Adrenal gland (tissue), 12 donors: ENCODE measurements around the gene UBE3D. TPM values are rescaled to one million over a fixed set of nuclear protein-coding genes. Genes with fewer than 3 reads are reported as not detected.

Experiments
- DNase-seq, 7 donors: peaks; one replicate each; pipeline ENCODE4 v3.0.0-alpha.2; 2019 to 2020
- H3K27ac ChIP-seq, 5 donors: fragments of 200-600 bp; sonication (generic) in 4 of 5; 1 replicate in 3 of 5; 2 replicates in 2 of 5; pipeline versions ENCODE4 v1.5.1 to v1.8.0; 2016 to 2020; ENCODE audit warnings: mild to moderate bottlenecking in 1 of 5
- H3K27me3 ChIP-seq: fragments of 200-600 bp; 2 replicates; pipeline ENCODE4 v1.8.0; 2021
- H3K36me3 ChIP-seq, 2 donors: fragments of 200-600 bp; replicated peaks in 1 of 2; 1 replicate in 1 of 2; 2 replicates in 1 of 2; pipeline versions ENCODE4 v1.5.1 to v1.8.0; 2018 to 2022
- H3K4me1 ChIP-seq, 2 donors: fragments of 200-600 bp; replicated peaks in 1 of 2; 1 replicate in 1 of 2; 2 replicates in 1 of 2; pipeline versions ENCODE4 v1.5.1 to v1.8.0; 2018 to 2021
- H3K4me3 ChIP-seq, 4 donors: fragments of 200-600 bp; sonication (generic) in 3 of 4; one replicate each; pipeline ENCODE4 v1.5.1; 2016 to 2018
- H3K9me3 ChIP-seq, 3 donors: fragments of 200-600 bp; sonication (generic) in 1 of 3; replicated peaks in 1 of 3; 1 replicate in 2 of 3; 2 replicates in 1 of 3; pipeline versions ENCODE4 v1.5.1 to v1.8.0; 2016 to 2021
- CTCF ChIP-seq, 6 experiments: fragments of 450-650 bp in 4 of 6; fragments of 200-600 bp in 2 of 6; sonication (generic) in 1 of 6; IDR thresholded peaks; 1 replicate in 5 of 6; 2 replicates in 1 of 6; pipeline versions ENCODE4 v1.5.1 to v1.8.0; 2016 to 2021; ENCODE audit warnings: antibody characterized with exemption in 6 of 6, mild to moderate bottlenecking in 2 of 6, moderate library complexity in 1 of 6
- POLR2A ChIP-seq, 2 donors: fragments of 450-650 bp; IDR thresholded peaks; one replicate each; pipeline ENCODE4 v1.6.1; 2017; ENCODE audit warnings: antibody characterized with exemption in 2 of 2, mild to moderate bottlenecking in 2 of 2, moderate library complexity in 1 of 2
- WGBS, 4 donors: extraction: QIAGEN DNeasy Blood & Tissue Kit in 2 of 4; methylation state at CpG; one replicate each; pipeline versions ENCODE4 v1.1.5 to v1.1.7; 2013 to 2017; 5-methylcytosine and 5-hydroxymethylcytosine counted together
- intact Hi-C, 2 donors: fragments of 100-400 bp; cut with DNase I; formaldehyde crosslinking; loops; one replicate each; pipeline versions ENCODE4 v1.14.1 to v1.15.0; 2022 to 2023
- polyA plus RNA-seq, 3 donors: library from polyadenylated mRNA; stranded (reverse); fragments of 200-250 nt in 2 of 3; fragments of 350-450 nt in 1 of 3; fragmentation: Illumina TruSeq in 1 of 3; extraction: RNeasy Lipid Tissue Mini Kit (QIAGEN cat#74804) in 1 of 3; gene quantifications; one replicate each; pipeline ENCODE4 v1.2.3, GENCODE V29; 2013 to 2014
- total RNA-seq, 9 donors: library from RNA; depleted of rRNA in 4 of 9; stranded (reverse); fragments of >200 nt in 4 of 9; fragments of 120-200 nt in 1 of 9; fragmentation: NEBNext Ultra II Directional in 1 of 9; extraction: Animal tissue kit (Norgen Biotek cat#: 25700) in 1 of 9; gene quantifications; one replicate each; pipeline versions ENCODE4 v1.1.0 to v1.2.4, GENCODE V29; 2013 to 2023
- donor health status: healthy with polysubstance abuse.
- donor health status: Bipolar disorder and iron deficiency.
- donor health status: DM: yes; HTN: yes; CAD: no.
- donor health status: DM: no; HTN: no; CAD: no.
- donor health status: DM: no; HTN: no; CAD: no.
- donor health status: DM: yes; HTN: yes; CAD: no.

UBE3D gene
- total and polyA plus RNA-seq, 12 donors: 1.3 to 15.9 (median 7.7) TPM

- Histone ChIP-seq H3K4me1 (no peaks in the 10 kb centered on the region), H3K27ac (no peak overlapping the region), H3K9me3 (no peaks in the 10 kb centered on the region), H3K36me3 (peaks cover 0 to 4% of the 10 kb centered on the region in 2 donors), H3K4me3 (no peak overlapping the region), H3K27me3 (no peaks in the 10 kb centered on the region)
- TF ChIP-seq POLR2A (IDR thresholded peaks at IDR 0.05) (no peak), CTCF (IDR thresholded peaks at IDR 0.05) (no peak)
- WGBS, 4 donors: 85 to 90% (median 88%) methylated on average over 3 of the region's 3 CpGs
- intact Hi-C loops: loop anchor here in 1 of 2 donors (10.0 kb wide), 1 partner anchor 789 kb away; no protein-coding TSS in a partner anchor
- no peak for DNase-seq
These were observed 12.0 kb downstream of the UBE3D start for GRCh38 chr6:83053678-83054077.

GRCh38 chr6:83051377-83052172, 14.1 kb downstream of the UBE3D start:
- no peak overlapping the region for H3K4me3 ChIP-seq
- intact Hi-C loops: loop anchor here in 1 of 2 donors (10.0 kb wide), 1 partner anchor 787 kb away; no protein-coding TSS in a partner anchor
- H3K27me3 ChIP-seq: no peaks in the 10 kb centered on the region
- no peaks in the 10 kb centered on the region for H3K4me1 ChIP-seq
- no peak overlapping the region for H3K27ac ChIP-seq
- H3K9me3 ChIP-seq: no peaks in the 10 kb centered on the region
- WGBS, 4 donors: 57 to 75% (median 67%) methylated on average over 5 of the region's 5 CpGs
- no peak for TF ChIP-seq POLR2A (IDR thresholded peaks at IDR 0.05)
- no peak for TF ChIP-seq CTCF (IDR thresholded peaks at IDR 0.05)
- DNase-seq: no peak
- no peaks in the 10 kb centered on the region for H3K36me3 ChIP-seq

GRCh38 chr6:83047065-83047754, 18.4 kb downstream of the UBE3D start:
- H3K4me1 ChIP-seq: no peaks in the 10 kb centered on the region
- WGBS, 4 donors: 93 to 96% (median 94%) methylated on average over 7 of the region's 7 CpGs
- intact Hi-C loops: no loop called here

More at GRCh38 chr6:83047065-83047754, 18.4 kb downstream of the UBE3D start:
- Histone ChIP-seq H3K9me3 (no peaks in the 10 kb centered on the region), H3K27ac (no peak overlapping the region), H3K36me3 (no peaks in the 10 kb centered on the region), H3K4me3 (no peak overlapping the region), H3K27me3 (no peaks in the 10 kb centered on the region)
- no peak for TF ChIP-seq CTCF (IDR thresholded peaks at IDR 0.05)
- no peak for TF ChIP-seq POLR2A (IDR thresholded peaks at IDR 0.05)
- DNase-seq: no peak
